ENCODE results near the gene DHX36.

The DHX36 gene

GRCh38 chr3:154244644-154245043 lies 79.6 kb downstream of the DHX36 start:
- TF ChIP-seq TAF1 (IDR thresholded peaks at IDR 0.05; ENCODE audit: borderline replicate concordance, insufficient read depth, low read length) (no peak), REST (IDR thresholded peaks at IDR 0.05; ENCODE audit: insufficient read depth in 1 of 2, low read depth in 2 of 2, low read length in 2 of 2) (no peak), FOXP2 (optimal IDR thresholded peaks at IDR 0.05; ENCODE audit: borderline replicate concordance, extremely low read depth, extremely low read length, insufficient read depth) (no peak)

GRCh38 chr3:154243353-154243752 lies 80.9 kb downstream of the DHX36 start:
- no peak for TF ChIP-seq TAF1 (IDR thresholded peaks at IDR 0.05; ENCODE audit: borderline replicate concordance, insufficient read depth, low read length)
- TF ChIP-seq REST (IDR thresholded peaks at IDR 0.05; ENCODE audit: insufficient read depth in 1 of 2, low read depth in 2 of 2, low read length in 2 of 2), result no peak
- no peak for TF ChIP-seq SIN3A (IDR thresholded peaks at IDR 0.05; ENCODE audit: borderline replicate concordance, insufficient read depth, low read length)

DNA sequence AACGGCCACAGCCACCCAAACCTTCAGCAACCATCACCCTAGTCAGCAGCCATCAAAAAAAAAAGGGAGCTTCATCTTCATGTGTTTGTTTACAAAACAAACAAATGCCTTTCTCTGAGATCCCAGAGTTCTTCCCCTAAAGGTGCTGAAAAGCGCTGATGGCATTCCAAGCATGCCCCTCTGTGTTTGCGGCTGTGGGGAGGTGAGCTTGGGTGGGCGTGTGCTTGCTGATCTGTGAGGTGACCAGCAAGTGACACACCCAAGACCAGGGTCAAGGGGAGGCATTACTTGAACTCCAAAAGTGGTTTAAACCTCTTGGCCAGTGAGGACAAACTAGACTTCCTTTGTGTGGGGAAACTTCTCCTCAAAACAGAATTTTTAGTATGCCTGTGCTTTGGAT lies 81.5 kb downstream of the DHX36 start:
- TF ChIP-seq REST (IDR thresholded peaks at IDR 0.05; ENCODE audit: insufficient read depth in 1 of 2, low read depth in 2 of 2, low read length in 2 of 2) (no peak), SIN3A (IDR thresholded peaks at IDR 0.05; ENCODE audit: borderline replicate concordance, insufficient read depth, low read length) (no peak), FOXP2 (optimal IDR thresholded peaks at IDR 0.05; ENCODE audit: borderline replicate concordance, extremely low read depth, extremely low read length, insufficient read depth) (no peak), TAF1 (IDR thresholded peaks at IDR 0.05; ENCODE audit: borderline replicate concordance, insufficient read depth, low read length) (no peak), POLR2AphosphoS5 (IDR thresholded peaks at IDR 0.05; ENCODE audit: low read depth, low read length) (no peak)

DNA sequence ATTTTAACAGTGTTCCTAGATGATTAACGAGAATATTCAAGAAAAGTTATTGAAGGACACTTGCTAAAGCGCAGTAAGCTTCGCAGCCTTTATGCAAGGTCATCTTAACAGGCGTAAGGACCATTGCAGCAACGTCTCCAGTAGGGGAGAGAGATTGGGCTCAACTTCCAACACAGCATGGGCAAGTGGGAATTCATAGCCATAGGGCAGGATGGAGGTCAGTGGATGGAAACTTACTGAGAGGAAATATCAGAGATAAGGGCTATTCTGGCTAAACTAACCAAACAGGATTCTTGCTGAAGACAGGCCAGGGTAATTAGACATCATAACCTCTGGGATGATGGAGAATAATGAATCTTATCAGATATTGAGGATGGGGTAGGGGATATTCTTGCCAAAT lies 82.8 kb downstream of the DHX36 start:
- TF ChIP-seq FOXP2 (optimal IDR thresholded peaks at IDR 0.05; ENCODE audit: borderline replicate concordance, extremely low read depth, extremely low read length, insufficient read depth) (no peak), SIN3A (IDR thresholded peaks at IDR 0.05; ENCODE audit: borderline replicate concordance, insufficient read depth, low read length) (no peak), POLR2AphosphoS5 (IDR thresholded peaks at IDR 0.05; ENCODE audit: low read depth, low read length) (no peak), REST (IDR thresholded peaks at IDR 0.05; ENCODE audit: insufficient read depth in 1 of 2, low read depth in 2 of 2, low read length in 2 of 2) (no peak), TAF1 (IDR thresholded peaks at IDR 0.05; ENCODE audit: borderline replicate concordance, insufficient read depth, low read length) (no peak)

GRCh38 chr3:154240235-154240634 lies 84.1 kb downstream of the DHX36 start:
- no peak for TF ChIP-seq SIN3A (IDR thresholded peaks at IDR 0.05; ENCODE audit: borderline replicate concordance, insufficient read depth, low read length)
- no peak for TF ChIP-seq FOXP2 (optimal IDR thresholded peaks at IDR 0.05; ENCODE audit: borderline replicate concordance, extremely low read depth, extremely low read length, insufficient read depth)
- TF ChIP-seq POLR2AphosphoS5 (IDR thresholded peaks at IDR 0.05; ENCODE audit: low read depth, low read length), result no peak
- TF ChIP-seq REST (IDR thresholded peaks at IDR 0.05; ENCODE audit: insufficient read depth in 1 of 2, low read depth in 2 of 2, low read length in 2 of 2), result no peak
- TF ChIP-seq TAF1 (IDR thresholded peaks at IDR 0.05; ENCODE audit: borderline replicate concordance, insufficient read depth, low read length), result no peak
